Stimulated activated CD4-positive, alpha-beta T cell treated with anti-CD3 and anti-CD28 coated beads, Interleukin-1b, Interleukin-23, amount 100 ng/mL, for 24 hours (primary cell): ENCODE results near the gene CKAP5.

Experiments used
- DNase-seq, 4 experiments: peaks; one replicate each; pipeline ENCODE4 v3.0.0-alpha.2; 2020; ENCODE audit warnings: low read depth in 4 of 4, low spot score in 1 of 4

The CKAP5 gene

DNA sequence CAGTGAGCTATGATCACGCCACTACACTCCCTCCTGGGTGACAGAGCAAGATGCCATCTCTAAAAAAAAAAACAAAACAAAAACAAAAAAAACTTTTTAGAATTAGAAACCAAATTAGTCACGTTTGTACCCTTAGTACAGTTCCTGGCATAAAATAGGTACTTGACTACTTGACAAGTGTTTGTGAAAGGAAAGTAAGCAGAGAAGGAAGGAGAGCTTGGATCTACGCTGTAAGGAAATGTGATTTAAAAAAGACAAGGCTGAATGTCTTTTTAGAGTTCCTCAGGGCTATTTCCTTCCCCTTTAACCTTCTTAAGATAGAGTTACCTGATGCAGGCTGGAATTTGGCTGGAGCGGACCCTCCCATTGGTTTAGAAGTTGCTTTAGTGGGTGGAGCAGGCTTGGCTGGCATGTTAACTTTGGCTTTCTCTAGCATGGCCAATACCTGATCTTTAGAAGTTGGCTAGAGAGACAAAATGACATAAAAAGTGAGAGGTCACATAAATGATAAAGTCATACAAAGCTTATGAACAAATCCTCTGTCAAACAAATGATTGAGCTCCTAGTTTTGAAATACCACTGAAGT lies 76.4 kb downstream of the CKAP5 start:
- DNase-seq, result no peak

- no peak for DNase-seq
Observed at GRCh38 chr11:46766656-46767055, 79.4 kb downstream of the CKAP5 start.

DNA sequence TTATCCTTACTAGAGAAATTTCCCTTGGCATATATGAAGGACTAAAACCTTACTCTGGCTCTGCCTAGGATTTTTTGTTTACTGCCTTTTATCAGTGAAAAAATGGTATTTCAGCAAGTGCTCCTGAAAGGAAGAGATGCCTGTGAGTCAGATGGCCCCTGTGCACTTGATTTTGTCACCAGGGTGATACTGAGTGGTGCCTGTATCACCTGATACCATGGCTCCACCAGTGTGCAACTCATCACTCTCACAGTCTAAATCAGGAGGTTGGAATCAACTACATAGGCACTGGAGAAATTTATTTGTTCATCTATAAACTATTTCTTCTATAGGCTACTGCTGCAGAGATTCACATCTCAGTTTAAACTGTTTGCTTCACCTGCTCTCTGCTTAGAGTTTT lies 83.8 kb downstream of the CKAP5 start:
- DNase-seq, result no peak

DNA sequence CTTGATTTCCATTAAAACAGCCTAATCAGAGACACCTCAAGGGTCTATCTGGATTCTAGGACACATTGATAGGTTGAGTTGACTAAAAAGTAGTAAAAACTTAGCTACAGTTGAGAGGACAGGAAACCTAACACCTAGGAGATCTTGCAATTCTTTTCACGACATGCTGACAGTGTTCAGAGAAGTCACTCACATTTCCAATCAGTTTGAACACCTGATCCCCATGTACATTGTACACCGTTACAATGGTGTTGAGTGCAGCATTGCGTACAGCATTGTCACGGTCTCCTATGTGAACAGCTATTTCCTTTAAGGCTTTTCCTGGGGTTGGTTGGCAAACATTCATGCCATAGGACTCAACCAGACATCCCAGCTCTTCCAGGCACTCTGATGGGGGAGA lies 84.3 kb downstream of the CKAP5 start:
- DNase-seq, result no peak

DNA sequence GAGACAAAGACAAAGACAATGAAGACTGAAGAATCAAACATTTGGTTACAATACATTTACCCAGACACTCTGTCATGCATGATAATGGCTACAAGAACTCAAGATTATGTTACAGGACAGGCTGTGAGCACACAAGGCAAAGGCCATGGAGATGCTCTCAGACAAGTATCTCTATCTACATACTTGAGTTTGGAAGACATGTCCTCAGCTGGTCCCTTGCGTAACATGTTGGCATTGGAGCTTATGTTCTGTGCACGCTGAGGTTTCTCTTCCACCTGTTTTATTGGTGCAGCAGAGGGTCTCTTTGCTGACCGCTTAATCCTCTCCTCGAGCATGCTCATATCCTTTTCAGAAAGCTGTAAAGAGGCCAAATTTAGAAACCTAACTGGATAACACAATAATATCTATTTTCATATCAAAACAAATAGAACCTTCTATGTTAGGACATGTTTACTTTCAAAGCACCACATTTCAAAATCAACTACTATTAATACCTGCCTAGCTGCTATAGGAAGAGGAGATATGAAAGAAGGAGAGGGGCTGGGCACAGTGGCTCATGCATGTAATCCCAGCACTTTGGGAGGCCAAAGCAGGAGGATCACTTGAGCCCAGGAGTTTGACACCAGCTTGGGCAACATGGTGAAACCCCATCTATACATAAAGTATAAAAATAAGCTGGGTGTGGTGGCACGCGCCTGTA lies 85.5 kb downstream of the CKAP5 start:
- DNase-seq, result no peak

DNA sequence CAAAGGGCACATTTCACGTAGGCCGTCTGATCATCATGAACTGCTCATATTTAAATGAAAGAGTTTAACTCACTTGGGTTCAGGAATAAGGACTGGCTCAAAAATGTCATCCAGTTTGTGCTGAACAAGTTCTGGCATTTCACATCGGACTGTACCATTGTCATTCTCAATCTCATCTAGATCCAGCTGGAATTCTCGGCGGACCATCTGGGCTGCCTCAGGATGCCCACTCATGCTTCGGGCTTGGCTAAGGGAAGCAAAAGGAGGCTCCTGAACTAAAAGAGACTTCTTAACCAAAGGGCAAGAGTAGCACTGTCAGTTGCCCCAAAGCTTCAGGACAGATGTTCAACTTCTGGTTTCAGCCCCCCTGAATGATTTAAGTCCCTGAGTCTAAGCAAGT lies 86.9 kb downstream of the CKAP5 start:
- DNase-seq, result no peak

DNA sequence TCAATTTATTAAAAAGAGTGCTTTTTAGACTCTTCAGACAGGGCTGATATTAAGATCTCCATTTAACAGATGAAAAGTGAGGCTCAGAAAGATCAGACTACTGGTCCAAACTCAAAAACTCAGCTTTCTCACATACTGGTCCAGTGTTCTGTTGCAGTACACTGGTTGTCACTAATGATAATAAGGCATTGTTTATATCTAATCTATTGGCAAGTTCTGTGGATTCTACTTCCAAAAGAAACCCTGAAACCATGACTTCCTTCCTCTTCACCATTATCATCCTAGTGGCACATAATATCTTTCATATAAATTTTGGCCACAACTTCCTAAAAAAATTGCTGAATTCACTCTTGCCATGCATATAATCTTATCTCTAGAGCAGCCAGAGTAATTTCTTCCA lies 90.1 kb downstream of the CKAP5 start:
- no peak for DNase-seq

GRCh38 chr11:46747150-46747549 lies 98.9 kb downstream of the CKAP5 start:
- no peak for DNase-seq

DNA sequence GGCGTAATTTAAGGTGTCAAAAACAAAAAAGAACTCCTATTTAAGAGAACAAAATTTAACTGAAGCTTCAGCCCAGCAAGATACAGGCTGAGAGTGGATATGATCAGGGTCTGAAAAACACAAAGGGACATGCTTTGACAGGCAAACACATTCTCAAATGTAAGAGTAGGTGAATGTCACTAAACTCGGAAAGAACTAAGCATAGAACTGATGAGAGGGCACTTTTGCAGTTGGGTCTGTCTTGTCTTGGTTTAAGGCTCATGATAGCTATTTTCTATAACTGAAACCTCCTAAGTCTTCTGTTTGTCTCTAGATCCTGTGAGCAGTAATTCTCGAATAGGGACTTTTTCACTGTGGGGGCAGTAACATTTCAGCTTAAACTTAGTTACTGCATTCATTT lies 100.1 kb downstream of the CKAP5 start:
- DNase-seq, result no peak

- DNase-seq, result no peak
Observed at GRCh38 chr11:46745328-46745727, 100.8 kb downstream of the CKAP5 start.

- DNase-seq, result no peak
Observed at GRCh38 chr11:46743693-46744339, 102.3 kb downstream of the CKAP5 start.

DNA sequence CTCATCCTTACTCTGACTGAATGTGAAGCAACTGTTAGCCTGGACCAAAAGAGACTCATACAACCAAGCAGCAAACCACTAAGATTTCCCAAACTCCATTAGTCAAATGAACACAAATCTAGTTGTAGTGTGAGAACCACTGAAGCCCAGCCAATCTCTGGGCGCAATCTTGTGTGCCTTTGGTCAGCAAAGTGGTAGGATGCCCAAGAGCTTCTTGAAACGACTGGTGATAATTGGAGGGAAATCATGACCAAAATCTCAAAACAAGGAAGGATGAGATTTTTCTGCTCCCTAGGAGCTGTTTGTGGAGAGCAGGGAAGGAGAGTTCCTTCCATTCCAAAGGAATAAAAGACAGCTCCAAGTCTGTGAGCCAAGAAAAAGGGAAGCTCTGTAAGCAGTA lies 103.0 kb downstream of the CKAP5 start:
- DNase-seq, result no peak

DNA sequence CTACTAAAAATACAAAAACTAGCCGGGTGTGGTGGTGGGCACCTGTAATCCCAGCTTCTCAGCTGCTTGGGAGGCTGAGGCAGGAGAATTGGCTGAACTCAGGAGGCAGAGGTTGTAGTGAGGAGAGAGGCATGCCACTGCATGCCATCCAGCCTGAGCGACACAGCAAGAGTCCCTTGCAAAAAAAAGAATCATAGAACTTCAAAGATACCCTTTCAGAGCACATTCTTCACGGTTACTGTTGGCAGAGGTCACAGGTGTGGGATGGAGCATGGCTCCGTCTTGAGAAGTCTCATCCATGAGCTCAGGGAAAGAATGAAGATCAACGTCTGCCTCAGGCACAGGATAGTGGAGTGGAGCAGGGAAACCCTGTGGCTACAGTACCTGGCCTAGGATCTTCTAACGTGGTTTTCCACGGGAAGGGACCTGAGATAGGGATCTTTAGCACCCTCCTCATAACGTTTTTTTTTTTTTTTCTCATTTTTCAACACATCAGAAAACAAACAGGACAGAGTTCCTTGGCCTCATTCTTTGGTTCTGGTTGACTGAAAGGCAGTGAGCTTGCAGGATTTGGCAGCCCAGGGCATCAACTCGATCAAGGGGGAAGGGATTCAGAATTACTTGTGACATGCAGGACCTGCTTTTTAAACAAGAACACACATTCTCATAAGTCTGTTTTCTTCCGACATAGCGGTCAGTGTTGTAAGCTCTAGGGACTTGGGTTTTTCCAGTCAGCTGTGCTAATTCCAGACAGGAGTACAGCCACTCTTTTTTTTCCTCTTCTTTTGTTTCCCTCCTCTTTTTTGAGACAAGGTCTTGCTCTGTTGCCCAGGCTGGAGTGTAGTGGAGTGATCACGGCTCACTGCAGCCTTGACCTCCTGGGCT lies 104.2 kb downstream of the CKAP5 start:
- no peak for DNase-seq

GRCh38 chr11:46738887-46739286 lies 107.2 kb downstream of the CKAP5 start:
- no peak for DNase-seq

DNA sequence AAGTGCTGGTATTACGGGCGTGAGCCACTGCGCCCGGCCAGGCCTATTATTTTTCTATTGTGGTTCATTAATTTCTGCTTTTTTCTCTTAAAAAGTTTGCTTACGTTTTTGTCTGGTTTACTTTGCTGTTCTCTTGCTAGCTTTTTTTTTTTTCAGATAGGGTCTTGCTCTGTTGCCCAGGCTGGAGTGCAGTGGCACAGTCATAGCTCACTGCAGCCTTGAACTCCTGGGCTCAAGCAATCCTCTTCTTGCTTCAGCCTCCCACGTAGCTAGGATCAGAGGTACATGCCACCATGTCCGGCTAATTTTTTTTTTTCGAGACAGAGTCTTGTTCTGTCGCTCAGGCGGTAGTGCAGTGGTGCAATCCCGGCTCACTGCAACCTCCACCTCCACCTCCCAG lies 108.4 kb downstream of the CKAP5 start:
- no peak for DNase-seq

DNA sequence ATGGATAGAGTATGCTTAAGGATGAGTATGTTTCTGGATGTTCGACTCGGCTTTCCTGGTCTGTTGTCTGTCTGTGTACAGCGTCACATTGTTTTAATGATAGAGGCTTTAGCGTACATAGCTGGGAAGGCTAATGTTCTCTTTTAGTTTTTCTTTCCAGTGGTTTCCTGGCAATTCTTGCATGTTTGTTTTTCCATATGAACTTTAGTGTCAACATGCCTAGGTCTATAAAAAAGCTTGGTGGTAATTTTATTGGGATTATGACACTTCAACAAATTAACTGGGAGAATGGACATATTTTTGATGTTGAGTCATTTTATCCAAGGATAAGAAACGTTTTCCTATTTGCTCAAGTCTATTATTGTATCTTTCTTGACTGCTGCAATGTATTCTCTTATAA lies 109.5 kb downstream of the CKAP5 start:
- DNase-seq, result no peak

GRCh38 chr11:46736146-46736545 lies 109.9 kb downstream of the CKAP5 start:
- DNase-seq, result no peak

DNA sequence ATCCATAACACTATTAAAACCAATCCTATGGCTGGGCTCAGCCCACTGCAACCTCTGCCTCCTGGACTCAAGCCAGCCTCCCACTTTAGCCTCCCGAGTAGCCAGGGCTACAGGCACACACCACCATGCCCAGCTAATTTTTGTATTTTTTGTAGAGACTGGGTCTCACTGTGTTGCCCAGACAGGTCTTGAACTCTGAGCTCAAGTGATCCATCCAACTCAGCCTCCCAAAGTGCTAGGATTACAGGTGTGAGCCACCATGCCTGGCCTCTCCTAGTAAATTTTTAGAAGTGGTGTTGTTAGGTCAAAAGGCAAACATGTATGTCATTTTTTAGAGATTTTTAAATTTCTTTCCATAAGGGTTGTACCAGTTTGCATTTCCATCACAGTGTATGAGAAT lies 112.8 kb downstream of the CKAP5 start:
- DNase-seq, result no peak

DNA sequence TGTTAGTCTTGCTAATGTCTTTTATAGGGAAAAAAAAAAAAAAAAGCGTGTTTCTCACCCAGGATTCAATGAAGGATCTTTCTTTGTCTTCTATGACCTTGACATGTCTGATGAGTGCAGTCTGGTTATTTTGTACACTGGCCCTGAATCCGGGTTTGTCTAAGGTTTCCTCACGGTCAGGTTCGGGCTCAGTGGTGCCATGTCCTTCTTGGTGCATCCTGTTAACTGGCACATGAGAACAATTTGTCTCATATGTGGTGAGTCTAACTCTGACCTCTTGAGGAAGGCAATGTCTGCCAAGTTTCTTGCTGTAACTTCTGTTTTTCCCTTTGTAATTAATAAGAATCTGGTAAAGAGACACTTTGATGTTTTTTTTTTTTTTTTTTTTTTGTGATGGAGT lies 114.5 kb downstream of the CKAP5 start:
- DNase-seq, result no peak

- DNase-seq, result no peak
Observed at GRCh38 chr11:46729110-46730027, 116.7 kb downstream of the CKAP5 start.

DNA sequence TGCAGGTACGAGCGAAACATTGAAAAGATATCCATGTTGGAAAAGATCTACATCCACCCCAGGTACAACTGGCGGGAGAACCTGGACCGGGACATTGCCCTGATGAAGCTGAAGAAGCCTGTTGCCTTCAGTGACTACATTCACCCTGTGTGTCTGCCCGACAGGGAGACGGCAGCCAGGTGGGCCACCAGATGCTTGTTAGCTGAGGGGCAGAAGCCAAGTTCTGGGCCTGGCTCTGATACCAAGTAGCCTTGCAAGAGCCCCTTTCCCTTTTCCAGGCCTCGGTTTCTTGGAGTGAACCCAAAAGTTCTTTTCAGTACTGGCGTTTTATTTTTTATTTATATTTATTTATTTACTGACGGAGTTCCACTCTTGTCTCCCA lies 117.4 kb downstream of the CKAP5 start:
- no peak for DNase-seq
